ENCODE data around the gene MYORG. TPM values are rescaled to one million over a fixed set of nuclear protein-coding genes. Genes with fewer than 3 reads are reported as not detected.
A peak's percentile ranks its signal among the peaks of the same experiment; 100 is the strongest.

The MYORG gene
- total RNA-seq, 1 experiment from 2014 or later = 2.4 TPM

GRCh38 chr9:34337403-34337802, 39.3 kb downstream of the MYORG start:
- H3K4me1 Mint-ChIP-seq (ENCODE audit: insufficient read depth, unreplicated experiment) = peaks cover 5% of the 10 kb centered on the region
- intact Hi-C loops (cut with micrococcal nuclease) = no loop called here
- H3K27ac Mint-ChIP-seq (ENCODE audit: low read depth, unreplicated experiment) = no peak overlapping the region
- CTCF ChIA-PET = interaction anchor here (0.6 to 8.4 kb wide), 7 partner anchors 29 to 394 kb away, joined by 3 to 198 read pairs (median 4); partner anchors contain the start of gene MYORG
- H3K27me3 Mint-ChIP-seq (ENCODE audit: insufficient read depth, unreplicated experiment) = no peaks in the 10 kb centered on the region
- H3K36me3 Mint-ChIP-seq (ENCODE audit: insufficient read depth, unreplicated experiment) = peaks cover 31% of the 10 kb centered on the region
- peak; percentile 4 for TF ChIP-seq CTCF (IDR thresholded peaks at IDR 0.05; ENCODE audit: unreplicated experiment)
- no peaks in the 10 kb centered on the region for H3K9me3 Mint-ChIP-seq (ENCODE audit: unreplicated experiment)
- no peak overlapping the region for H3K4me3 Mint-ChIP-seq (ENCODE audit: unreplicated experiment)
- DNase-seq (ENCODE audit: unreplicated experiment) = no peak
- BruUV-seq (replicated peaks) = no TSS peak
- POLR2A ChIA-PET = interaction anchor here (0.6 to 0.7 kb wide), 2 partner anchors 39 to 333 kb away, joined by 3 read pairs; no protein-coding TSS in a partner anchor

GRCh38 chr9:34335376-34335775, 41.3 kb downstream of the MYORG start:
- Mint-ChIP-seq H3K9me3 (ENCODE audit: unreplicated experiment) (no peaks in the 10 kb centered on the region), H3K4me1 (ENCODE audit: insufficient read depth, unreplicated experiment) (peaks cover 19% of the 10 kb centered on the region), H3K27me3 (ENCODE audit: insufficient read depth, unreplicated experiment) (no peaks in the 10 kb centered on the region), H3K27ac (ENCODE audit: low read depth, unreplicated experiment) (no peak overlapping the region), H3K4me3 (ENCODE audit: unreplicated experiment) (no peak overlapping the region), H3K36me3 (ENCODE audit: insufficient read depth, unreplicated experiment) (peaks cover 22% of the 10 kb centered on the region)
- intact Hi-C loops (cut with micrococcal nuclease) = no loop called here
- ChIA-PET POLR2A (interaction anchor here (0.6 to 7.7 kb wide), 3 partner anchors 9 to 329 kb away, joined by 3 to 77 read pairs (median 4); partner anchors contain the start of gene MYORG), CTCF (interaction anchor here (0.6 to 8.4 kb wide), 7 partner anchors 11 to 424 kb away, joined by 3 to 198 read pairs (median 5); partner anchors contain the start of gene MYORG)
- no peak for TF ChIP-seq CTCF (IDR thresholded peaks at IDR 0.05; ENCODE audit: unreplicated experiment)
- DNase-seq (ENCODE audit: unreplicated experiment) = no peak
- no TSS peak for BruUV-seq (replicated peaks)

- no peak overlapping the region for H3K27ac Mint-ChIP-seq (ENCODE audit: low read depth, unreplicated experiment)
- H3K4me3 Mint-ChIP-seq (ENCODE audit: unreplicated experiment) = no peak overlapping the region
- ChIA-PET CTCF (interaction anchor here (0.6 to 8.4 kb wide), 10 partner anchors 12 to 423 kb away, joined by 3 to 198 read pairs (median 8); partner anchors contain the start of gene MYORG), POLR2A (interaction anchor here (1.5 to 7.7 kb wide), 2 partner anchors 9 to 42 kb away, joined by 4 to 77 read pairs; partner anchors contain the start of gene MYORG)
- peaks cover 17% of the 10 kb centered on the region for H3K36me3 Mint-ChIP-seq (ENCODE audit: insufficient read depth, unreplicated experiment)
- peaks cover 19% of the 10 kb centered on the region for H3K4me1 Mint-ChIP-seq (ENCODE audit: insufficient read depth, unreplicated experiment)
- no peak for TF ChIP-seq CTCF (IDR thresholded peaks at IDR 0.05; ENCODE audit: unreplicated experiment)
- no peak for DNase-seq (ENCODE audit: unreplicated experiment)
- H3K27me3 Mint-ChIP-seq (ENCODE audit: insufficient read depth, unreplicated experiment) = no peaks in the 10 kb centered on the region
- H3K9me3 Mint-ChIP-seq (ENCODE audit: unreplicated experiment) = no peaks in the 10 kb centered on the region
- intact Hi-C loops (cut with micrococcal nuclease) = no loop called here
- no TSS peak for BruUV-seq (replicated peaks)
These were observed 41.8 kb downstream of the MYORG start for GRCh38 chr9:34334916-34335315.

GRCh38 chr9:34334337-34334824, 42.3 kb downstream of the MYORG start:
- Mint-ChIP-seq H3K27me3 (ENCODE audit: insufficient read depth, unreplicated experiment) (no peaks in the 10 kb centered on the region), H3K27ac (ENCODE audit: low read depth, unreplicated experiment) (no peak overlapping the region), H3K4me1 (ENCODE audit: insufficient read depth, unreplicated experiment) (peaks cover 19% of the 10 kb centered on the region), H3K4me3 (ENCODE audit: unreplicated experiment) (no peak overlapping the region), H3K36me3 (ENCODE audit: insufficient read depth, unreplicated experiment) (peaks cover 12% of the 10 kb centered on the region), H3K9me3 (ENCODE audit: unreplicated experiment) (no peaks in the 10 kb centered on the region)
- intact Hi-C loops (cut with micrococcal nuclease) = no loop called here
- no peak for TF ChIP-seq CTCF (IDR thresholded peaks at IDR 0.05; ENCODE audit: unreplicated experiment)
- POLR2A ChIA-PET = interaction anchor here (1.3 to 7.7 kb wide), 4 partner anchors 10 to 43 kb away, joined by 3 to 77 read pairs (median 4); partner anchors contain the start of gene MYORG
- no peak for DNase-seq (ENCODE audit: unreplicated experiment)
- BruUV-seq (replicated peaks) = no TSS peak
- CTCF ChIA-PET = interaction anchor here (0.9 to 8.4 kb wide), 9 partner anchors 35 to 270 kb away, joined by 3 to 198 read pairs (median 9); partner anchors contain the start of gene MYORG

Data from MCF 10A (cell line).